H1 (cell line): ENCODE measurements around the gene NEURL1. TPM values are rescaled to one million over a fixed set of nuclear protein-coding genes. Genes with fewer than 3 reads are reported as not detected.

Experiments
- CTCF ChIA-PET: fragments of 300-600 bp; sonication (Branson Sonifier 250); formaldehyde crosslinking; loops from one replicate; lab custom pipeline; 2021; ENCODE audit not compliant: partially characterized antibody; lab: Charles Lee
- POLR2A ChIA-PET: fragments of 300-600 bp; sonication (Branson Sonifier 250); formaldehyde crosslinking; loops from one replicate; lab custom pipeline; 2021; ENCODE audit warnings: inconsistent platforms; ENCODE audit not compliant: partially characterized antibody; lab: Charles Lee
- DNase-seq, 2 experiments: peaks; one replicate each; pipeline versions ENCODE4 v3.0.0 to v3.0.0-alpha.2; 2010 to 2022; ENCODE audit warnings: low spot score in 2 of 2, low read depth in 1 of 2, mixed read lengths in 1 of 2
- FAIRE-seq: peaks from 2 replicates; lab custom pipeline; 2011; peaks lifted over from hg19 to GRCh38; lab: Jason Lieb, UNC
- H2AFZ ChIP-seq: 2 replicates; pipeline ENCODE4 v1.8.1; 2012; ENCODE audit warnings: low read length, inconsistent platforms
- H2AK5ac ChIP-seq: 2 replicates; pipeline ENCODE4 v1.6.1; 2013; ENCODE audit warnings: low read depth, low read length
- H2BK120ac ChIP-seq: replicated peaks from 2 replicates; pipeline ENCODE3; 2013; ENCODE audit warnings: low read depth, low read length, inconsistent platforms
- H2BK12ac ChIP-seq: 2 replicates; pipeline ENCODE4 v1.6.1; 2013; ENCODE audit warnings: low read depth, low read length
- H2BK15ac ChIP-seq: 2 replicates; pipeline ENCODE4 v1.6.1; 2013; ENCODE audit warnings: low read length
- H2BK20ac ChIP-seq: 2 replicates; pipeline ENCODE4 v1.6.1; 2013; ENCODE audit warnings: low read length
- H2BK5ac ChIP-seq: 2 replicates; pipeline ENCODE4 v1.6.1; 2013; ENCODE audit warnings: low read depth, low read length
- H3K14ac ChIP-seq: 2 replicates; pipeline ENCODE4 v1.6.1; 2013; ENCODE audit warnings: inconsistent platforms; ENCODE audit not compliant: insufficient read length
- H3K18ac ChIP-seq: 2 replicates; pipeline ENCODE4 v1.6.1; 2013; ENCODE audit warnings: low read length; ENCODE audit errors: extremely low read depth
- H3K23ac ChIP-seq: 2 replicates; pipeline ENCODE4 v1.6.1; 2013; ENCODE audit warnings: inconsistent platforms; ENCODE audit not compliant: insufficient read length
- H3K23me2 ChIP-seq: 2 replicates; pipeline ENCODE4 v1.6.1; 2013; ENCODE audit warnings: low read depth, low read length
- H3K27ac ChIP-seq: 2 replicates; pipeline ENCODE4 v1.6.1; 2011; ENCODE audit warnings: low read depth, low read length, inconsistent platforms
- H3K27me3 ChIP-seq, 4 experiments: replicated peaks in 1 of 4; 1 replicate in 1 of 4; 2 replicates in 3 of 4; pipeline versions ENCODE4 v1.6.1 to v1.8.1; 2011 to 2013; ENCODE audit warnings: low read length in 3 of 4, mild to moderate bottlenecking in 3 of 4, inconsistent platforms in 2 of 4, mixed read lengths in 2 of 4, moderate library complexity in 1 of 4; ENCODE audit not compliant: control insufficient read depth in 3 of 4, insufficient read depth in 3 of 4; ENCODE audit errors: extremely low read depth in 1 of 4
- H3K36me3 ChIP-seq, 4 experiments: 2 replicates each; pipeline versions ENCODE4 v1.6.1 to v1.8.1; 2011 to 2013; ENCODE audit warnings: mild to moderate bottlenecking in 4 of 4, low read length in 3 of 4, moderate library complexity in 2 of 4, control low read depth in 1 of 4, inconsistent platforms in 1 of 4; ENCODE audit not compliant: insufficient read depth in 4 of 4, control insufficient read depth in 2 of 4
- H3K4ac ChIP-seq: replicated peaks from 2 replicates; pipeline ENCODE3; 2013; ENCODE audit warnings: low read length, low read depth, mixed read lengths, inconsistent platforms; ENCODE audit not compliant: insufficient read length
- H3K4me1 ChIP-seq, 4 experiments: replicated peaks in 1 of 4; 1 replicate in 1 of 4; 2 replicates in 3 of 4; pipeline versions ENCODE4 v1.6.1 to v1.8.1; 2011 to 2013; ENCODE audit warnings: low read length in 3 of 4, inconsistent platforms in 2 of 4, mixed read lengths in 1 of 4; ENCODE audit not compliant: insufficient read depth in 4 of 4, control insufficient read depth in 3 of 4
- H3K4me2 ChIP-seq, 2 experiments: 2 replicates each; pipeline versions ENCODE4 v1.6.1 to v1.8.1; 2011 to 2013; ENCODE audit warnings: low read depth in 2 of 2, low read length in 2 of 2, control low read depth in 1 of 2, inconsistent platforms in 1 of 2, mild to moderate bottlenecking in 1 of 2; ENCODE audit not compliant: insufficient read depth in 1 of 2
- H3K4me3 ChIP-seq, 4 experiments: fragments of 200-600, 300-600 bp in 1 of 4; sonication (generic), shearing (Covaris generic), sonication (Bioruptor Twin) in 1 of 4; 2 replicates each; pipeline versions ENCODE4 v1.5.1 to v1.8.1; 2011 to 2016; ENCODE audit warnings: low read length in 4 of 4, low read depth in 3 of 4, control low read depth in 2 of 4, inconsistent platforms in 2 of 4, mild to moderate bottlenecking in 2 of 4, mixed read lengths in 1 of 4, moderate library complexity in 1 of 4; ENCODE audit not compliant: insufficient read depth in 2 of 4; ENCODE audit errors: extremely low read depth in 1 of 4
- H3K56ac ChIP-seq: replicated peaks from 2 replicates; pipeline ENCODE3; 2013; ENCODE audit warnings: low read depth, mild to moderate bottlenecking, mixed read lengths, low read length, inconsistent platforms; ENCODE audit not compliant: insufficient read length
- H3K79me1 ChIP-seq: 2 replicates; pipeline ENCODE4 v1.6.1; 2013; ENCODE audit warnings: low read depth, low read length, control low read depth
- H3K79me2 ChIP-seq, 2 experiments: 2 replicates each; pipeline versions ENCODE4 v1.6.1 to v1.8.1; 2012 to 2013; ENCODE audit warnings: low read length in 2 of 2, mild to moderate bottlenecking in 2 of 2, inconsistent platforms in 1 of 2; ENCODE audit not compliant: insufficient read depth in 2 of 2, control insufficient read depth in 1 of 2
- H3K9ac ChIP-seq, 4 experiments: replicated peaks in 1 of 4; 1 replicate in 1 of 4; 2 replicates in 3 of 4; pipeline versions ENCODE4 v1.6.1 to v1.8.1; 2011 to 2013; ENCODE audit warnings: low read depth in 3 of 4, low read length in 3 of 4, control low read depth in 2 of 4, mild to moderate bottlenecking in 2 of 4, moderate library complexity in 2 of 4, inconsistent platforms in 1 of 4; ENCODE audit errors: extremely low read depth in 1 of 4
- H3K9me3 ChIP-seq, 2 experiments: 2 replicates each; pipeline versions ENCODE4 v1.6.1 to v1.8.1; 2012 to 2013; ENCODE audit warnings: mild to moderate bottlenecking in 2 of 2, moderate library complexity in 2 of 2, control low read depth in 1 of 2, inconsistent platforms in 1 of 2, low read depth in 1 of 2, low read length in 1 of 2, mixed read lengths in 1 of 2; ENCODE audit not compliant: insufficient read depth in 2 of 2
- H4K20me1 ChIP-seq, 2 experiments: replicated peaks in 1 of 2; 2 replicates each; pipeline versions ENCODE3 to v1.8.1; 2011 to 2013; ENCODE audit warnings: inconsistent platforms in 2 of 2, low read length in 2 of 2, mild to moderate bottlenecking in 1 of 2; ENCODE audit not compliant: insufficient read depth in 2 of 2, control insufficient read depth in 1 of 2
- H4K5ac ChIP-seq: 2 replicates; pipeline ENCODE4 v1.6.1; 2013; ENCODE audit warnings: low read length, low read depth, mixed read lengths, inconsistent platforms; ENCODE audit not compliant: insufficient read length
- H4K8ac ChIP-seq: 2 replicates; pipeline ENCODE4 v1.8.0; 2013; ENCODE audit warnings: mild to moderate bottlenecking, moderate library complexity, low read length, inconsistent platforms; ENCODE audit not compliant: insufficient read depth; ENCODE audit errors: extremely low read depth
- H4K91ac ChIP-seq: replicated peaks from 2 replicates; pipeline ENCODE3; 2013; ENCODE audit warnings: low read length, mixed read lengths, inconsistent platforms; ENCODE audit not compliant: insufficient read length
- CEBPB ChIP-seq: IDR thresholded peaks from 2 replicates; pipeline ENCODE4 v1.6.1; 2012; ENCODE audit warnings: low read depth, low read length
- MAFK ChIP-seq: IDR thresholded peaks from 2 replicates; pipeline ENCODE4 v1.6.1; 2012; ENCODE audit warnings: low read depth, mild to moderate bottlenecking, improper control_type of control experiment, low read length
- YY1 ChIP-seq: IDR thresholded peaks from 2 replicates; pipeline ENCODE4 v1.6.1; 2011; ENCODE audit warnings: low read depth, mild to moderate bottlenecking, low read length
- WGBS, 2 experiments: shearing (Covaris generic) in 1 of 2; methylation state at CpG; one replicate each; pipeline versions ENCODE4 v1.1.6 to v1.1.7; 2013 to 2015; ENCODE audit warnings: low lambda C conversion rate in 2 of 2, mixed read lengths in 2 of 2, inconsistent platforms in 1 of 2, low coverage in 1 of 2, missing lambda C conversion rate in 1 of 2; ENCODE audit not compliant: insufficient replicate concordance in 2 of 2, insufficient coverage in 1 of 2, insufficient read length in 1 of 2; ENCODE audit errors: extremely low coverage in 1 of 2, missing lambda C conversion rate in 1 of 2; 5-methylcytosine and 5-hydroxymethylcytosine counted together
- polyA plus RNA-seq, 7 experiments: library from polyadenylated mRNA; depleted of rRNA in 3 of 7; stranded (reverse) in 5 of 7; unstranded in 2 of 7; fragments of >200 nt in 5 of 7; fragments of 200-250 nt in 2 of 7; gene quantifications; 1 replicate in 5 of 7; 2 replicates in 1 of 7; 4 replicates in 1 of 7; pipeline versions ENCODE4 v1.2.1 to v1.2.3, GENCODE V29; 2011 to 2013; ENCODE audit warnings: missing spikeins in 2 of 7, mixed read lengths in 2 of 7
- total RNA-seq: library from RNA; stranded (reverse); fragmentation: NEBNext Ultra II Directional; extraction: Animal tissue kit (Norgen Biotek cat#: 25700); gene quantifications from 2 replicates; pipeline ENCODE4 v1.2.1, GENCODE V29; 2021

NEURL1 gene
- total and polyA plus RNA-seq, 2 of the 8 experiments (the other 6 are each of a cell fraction or from before 2014, with no cell fraction given) = 0.54 to 0.58 TPM

DNA sequence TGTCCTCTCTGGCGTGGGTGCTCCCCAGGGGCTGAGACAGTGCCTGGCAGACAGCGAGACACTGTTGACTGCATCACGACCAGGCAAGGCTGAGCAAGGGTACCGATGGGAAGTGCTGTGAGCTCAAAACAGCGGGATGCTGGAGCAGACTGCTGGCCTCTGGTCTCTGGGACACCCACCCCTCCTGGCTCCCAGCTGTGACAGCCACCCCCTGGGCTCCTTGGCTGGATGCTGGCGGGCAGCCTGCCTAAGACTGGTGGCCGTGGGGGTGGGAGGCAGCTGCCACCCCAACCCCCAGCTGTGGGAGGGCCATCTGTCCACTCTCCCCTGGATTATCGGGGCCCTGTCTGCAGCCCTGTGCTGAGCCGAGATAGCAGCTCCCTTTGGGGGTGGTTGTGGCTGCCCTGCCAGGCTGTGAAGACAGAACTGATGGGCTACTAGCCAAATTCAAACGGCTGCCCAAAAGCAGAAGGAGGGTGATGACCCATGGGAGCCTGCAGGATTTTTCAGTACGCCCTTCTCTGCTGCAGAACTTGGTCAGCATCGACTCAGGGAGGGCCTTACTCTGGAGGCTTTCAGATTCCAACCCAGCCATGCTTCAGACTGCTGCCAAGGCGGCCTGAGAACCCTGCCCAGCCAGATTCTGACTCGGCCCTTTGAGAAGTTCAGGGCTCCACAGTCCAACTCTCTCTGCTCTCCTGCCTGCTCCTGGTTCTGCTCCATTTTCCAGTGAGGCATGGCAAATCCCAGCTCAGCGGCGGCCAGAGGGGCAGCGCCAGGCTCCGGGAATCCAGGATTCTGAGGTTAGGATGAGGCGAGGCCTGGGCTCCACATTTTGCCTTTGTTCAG is 125.3 kb downstream of the NEURL1 start:
- 90% methylated on average over 19 of the region's 19 CpGs; no CpG with 5 or more reads in 1 of the 2 experiments for WGBS, 2 experiments
- Histone ChIP-seq H2BK120ac (no peak overlapping the region), H3K9ac (no peak overlapping the region)

More for the DNA sequence above, 125.3 kb downstream of the NEURL1 start:
- DNase-seq (no peak), FAIRE-seq (no peak)
- H4K91ac ChIP-seq = no peak overlapping the region
- POLR2A ChIA-PET = interaction anchor here (0.8 kb wide), 1 partner anchor 121 kb away, joined by 3 read pairs; no protein-coding TSS in a partner anchor
- no peaks in the 10 kb centered on the region for H4K20me1 ChIP-seq
- H3K4me2 ChIP-seq = no peak overlapping the region
- H2BK5ac ChIP-seq = 0 out of 2 replicates have a peak overlapping the region, but pooled peaks have one; percentile 39
- H3K23ac ChIP-seq = no peak overlapping the region
- H3K36me3 ChIP-seq = peaks cover 0 to 5% (median 0%) of the 10 kb centered on the region in 4 experiments; a peak in 2 of 8 replicates
- H4K5ac ChIP-seq = no peak overlapping the region
- H2AK5ac ChIP-seq = no peak overlapping the region
- H2BK15ac ChIP-seq = no peak overlapping the region
- H3K4ac ChIP-seq = no peak overlapping the region
- no peak for TF ChIP-seq CEBPB
- no peak for TF ChIP-seq YY1
- no peak for TF ChIP-seq MAFK
- CTCF ChIA-PET = interaction anchor here (0.7 to 10.9 kb wide), 12 partner anchors 9 to 67 kb away, joined by 3 to 114 read pairs (median 13); no protein-coding TSS in a partner anchor
- 0 out of 2 replicates have a peak overlapping the region, but pooled peaks have one; percentile 50 for H2BK12ac ChIP-seq
- H2AFZ ChIP-seq = no peak overlapping the region
- H2BK20ac ChIP-seq = no peak overlapping the region
- no peaks in the 10 kb centered on the region for H3K79me2 ChIP-seq
- no peaks in the 10 kb centered on the region for H3K9me3 ChIP-seq
- no peaks in the 10 kb centered on the region for H3K27me3 ChIP-seq
- no peaks in the 10 kb centered on the region; a peak in 1 of 7 replicates for H3K4me1 ChIP-seq
- no peak overlapping the region for H4K8ac ChIP-seq
- no peaks in the 10 kb centered on the region for H3K79me1 ChIP-seq
- H3K14ac ChIP-seq = no peak overlapping the region
- H3K18ac ChIP-seq = no peak overlapping the region
- no peak overlapping the region for H3K27ac ChIP-seq
- peaks cover 2% of the 10 kb centered on the region; the same call in 1 of the 2 replicates for H3K23me2 ChIP-seq
- H3K4me3 ChIP-seq = no peak overlapping the region
- no peak overlapping the region for H3K56ac ChIP-seq
